Measurements from ENCODE around the gene MRM3. TPM values are rescaled to one million over a fixed set of nuclear protein-coding genes. Genes with fewer than 3 reads are reported as not detected.
"Not testable (repeated sequence)": the region's sequence is repeated elsewhere in the genome, so short reads cannot be mapped to it uniquely, and the experiment has no call there.

Gene MRM3
- total and polyA plus RNA-seq, 4 donors, result 8.5 to 17.5 (median 15.4) TPM

DNA sequence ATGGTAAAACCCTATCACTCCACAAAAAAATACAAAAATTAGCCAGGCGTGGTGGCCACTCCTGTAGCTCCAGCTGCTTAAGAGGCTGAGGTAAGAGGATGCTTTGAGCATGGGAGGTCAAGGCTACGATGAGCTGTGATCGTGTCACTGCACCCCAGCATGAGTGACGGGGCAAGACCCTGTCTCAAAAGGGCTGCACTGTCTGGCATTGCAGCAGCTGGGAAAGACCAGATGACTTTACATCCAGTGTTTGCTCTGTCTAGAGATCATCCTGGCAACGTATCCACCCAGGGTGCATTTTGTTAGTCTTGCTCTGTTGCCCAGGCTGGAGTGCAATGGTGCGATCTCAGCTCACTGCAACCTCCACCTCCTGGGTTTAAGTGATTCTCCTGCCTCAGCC lies 52.0 kb downstream of the MRM3 start:
- H3K27ac ChIP-seq (ENCODE audit: low read depth in 1 of 2, low read length in 2 of 2), result no peak overlapping the region
- no peak overlapping the region for H3K9ac ChIP-seq (ENCODE audit: low read depth in 1 of 2, low read length in 2 of 2)
- H3K4me3 ChIP-seq (ENCODE audit: low read depth in 1 of 3, low read length in 3 of 3), result no peak overlapping the region
- no peak for DNase-seq (ENCODE audit: low spot score)
- no peaks in the 10 kb centered on the region for H3K4me1 ChIP-seq (ENCODE audit: control insufficient read depth in 4 of 4, insufficient read depth in 4 of 4, low read length in 3 of 4)
- TF ChIP-seq HNF4G (IDR thresholded peaks at IDR 0.05) (no peak), GABPA (IDR thresholded peaks at IDR 0.05 in 1 of 2, conservative IDR thresholded peaks at IDR 0.05 in 1 of 2) (no peak)
- WGBS, result 80% methylated on average over 6 of the region's 6 CpGs
- no peaks in the 10 kb centered on the region for H3K36me3 ChIP-seq (ENCODE audit: control insufficient read depth in 4 of 4, insufficient read depth in 3 of 4, low read depth in 1 of 4, low read length in 3 of 4)
- no peaks in the 10 kb centered on the region for H3K27me3 ChIP-seq (ENCODE audit: control insufficient read depth in 4 of 4, insufficient read depth in 4 of 4, low read length in 3 of 4)
- H3K9me3 ChIP-seq (ENCODE audit: control insufficient read depth in 4 of 4, low read length in 3 of 4), result no peaks in the 10 kb centered on the region

DNA sequence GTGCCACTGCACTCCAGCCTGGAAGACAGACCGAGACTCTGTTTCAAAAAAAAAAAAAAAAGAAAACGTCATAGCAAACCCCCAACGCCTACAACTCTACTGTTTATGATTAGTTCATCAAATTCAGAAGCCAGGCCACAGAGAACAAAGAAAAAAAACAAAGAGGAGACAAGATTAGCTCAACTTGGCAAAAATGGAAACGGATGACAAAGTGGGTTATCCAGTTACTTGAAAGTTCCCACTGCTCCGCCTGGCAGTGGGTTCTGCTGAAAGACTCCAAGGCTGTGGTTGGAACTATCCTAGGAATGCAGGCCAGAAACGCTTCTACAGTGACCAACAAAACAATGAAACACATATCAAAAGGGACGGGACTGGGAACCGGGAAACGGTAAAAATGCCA lies 53.1 kb downstream of the MRM3 start:
- TF ChIP-seq, protein P1, sequence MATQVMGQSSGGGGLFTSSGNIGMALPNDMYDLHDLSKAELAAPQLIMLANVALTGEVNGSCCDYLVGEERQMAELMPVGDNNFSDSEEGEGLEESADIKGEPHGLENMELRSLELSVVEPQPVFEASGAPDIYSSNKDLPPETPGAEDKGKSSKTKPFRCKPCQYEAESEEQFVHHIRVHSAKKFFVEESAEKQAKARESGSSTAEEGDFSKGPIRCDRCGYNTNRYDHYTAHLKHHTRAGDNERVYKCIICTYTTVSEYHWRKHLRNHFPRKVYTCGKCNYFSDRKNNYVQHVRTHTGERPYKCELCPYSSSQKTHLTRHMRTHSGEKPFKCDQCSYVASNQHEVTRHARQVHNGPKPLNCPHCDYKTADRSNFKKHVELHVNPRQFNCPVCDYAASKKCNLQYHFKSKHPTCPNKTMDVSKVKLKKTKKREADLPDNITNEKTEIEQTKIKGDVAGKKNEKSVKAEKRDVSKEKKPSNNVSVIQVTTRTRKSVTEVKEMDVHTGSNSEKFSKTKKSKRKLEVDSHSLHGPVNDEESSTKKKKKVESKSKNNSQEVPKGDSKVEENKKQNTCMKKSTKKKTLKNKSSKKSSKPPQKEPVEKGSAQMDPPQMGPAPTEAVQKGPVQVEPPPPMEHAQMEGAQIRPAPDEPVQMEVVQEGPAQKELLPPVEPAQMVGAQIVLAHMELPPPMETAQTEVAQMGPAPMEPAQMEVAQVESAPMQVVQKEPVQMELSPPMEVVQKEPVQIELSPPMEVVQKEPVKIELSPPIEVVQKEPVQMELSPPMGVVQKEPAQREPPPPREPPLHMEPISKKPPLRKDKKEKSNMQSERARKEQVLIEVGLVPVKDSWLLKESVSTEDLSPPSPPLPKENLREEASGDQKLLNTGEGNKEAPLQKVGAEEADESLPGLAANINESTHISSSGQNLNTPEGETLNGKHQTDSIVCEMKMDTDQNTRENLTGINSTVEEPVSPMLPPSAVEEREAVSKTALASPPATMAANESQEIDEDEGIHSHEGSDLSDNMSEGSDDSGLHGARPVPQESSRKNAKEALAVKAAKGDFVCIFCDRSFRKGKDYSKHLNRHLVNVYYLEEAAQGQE (IDR thresholded peaks at IDR 0.05), result no peak
- no peak for TF ChIP-seq HNF4G (IDR thresholded peaks at IDR 0.05)
- TF ChIP-seq, protein P2, sequence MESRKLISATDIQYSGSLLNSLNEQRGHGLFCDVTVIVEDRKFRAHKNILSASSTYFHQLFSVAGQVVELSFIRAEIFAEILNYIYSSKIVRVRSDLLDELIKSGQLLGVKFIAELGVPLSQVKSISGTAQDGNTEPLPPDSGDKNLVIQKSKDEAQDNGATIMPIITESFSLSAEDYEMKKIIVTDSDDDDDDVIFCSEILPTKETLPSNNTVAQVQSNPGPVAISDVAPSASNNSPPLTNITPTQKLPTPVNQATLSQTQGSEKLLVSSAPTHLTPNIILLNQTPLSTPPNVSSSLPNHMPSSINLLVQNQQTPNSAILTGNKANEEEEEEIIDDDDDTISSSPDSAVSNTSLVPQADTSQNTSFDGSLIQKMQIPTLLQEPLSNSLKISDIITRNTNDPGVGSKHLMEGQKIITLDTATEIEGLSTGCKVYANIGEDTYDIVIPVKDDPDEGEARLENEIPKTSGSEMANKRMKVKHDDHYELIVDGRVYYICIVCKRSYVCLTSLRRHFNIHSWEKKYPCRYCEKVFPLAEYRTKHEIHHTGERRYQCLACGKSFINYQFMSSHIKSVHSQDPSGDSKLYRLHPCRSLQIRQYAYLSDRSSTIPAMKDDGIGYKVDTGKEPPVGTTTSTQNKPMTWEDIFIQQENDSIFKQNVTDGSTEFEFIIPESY (IDR thresholded peaks at IDR 0.05), result no peak
- Histone ChIP-seq H3K36me3 (ENCODE audit: control insufficient read depth in 4 of 4, insufficient read depth in 3 of 4, low read depth in 1 of 4, low read length in 3 of 4) (no peaks in the 10 kb centered on the region), H3K4me1 (ENCODE audit: control insufficient read depth in 4 of 4, insufficient read depth in 4 of 4, low read length in 3 of 4) (no peaks in the 10 kb centered on the region), H3K27me3 (ENCODE audit: control insufficient read depth in 4 of 4, insufficient read depth in 4 of 4, low read length in 3 of 4) (no peaks in the 10 kb centered on the region), H3K9ac (ENCODE audit: low read depth in 1 of 2, low read length in 2 of 2) (no peak overlapping the region), H3K27ac (ENCODE audit: low read depth in 1 of 2, low read length in 2 of 2) (no peak overlapping the region), H3K4me3 (ENCODE audit: low read depth in 1 of 3, low read length in 3 of 3) (no peak overlapping the region), H3K9me3 (ENCODE audit: control insufficient read depth in 4 of 4, low read length in 3 of 4) (no peaks in the 10 kb centered on the region)
- WGBS, result 78% methylated on average over 9 of the region's 9 CpGs
- DNase-seq (ENCODE audit: low spot score), result no peak

DNA sequence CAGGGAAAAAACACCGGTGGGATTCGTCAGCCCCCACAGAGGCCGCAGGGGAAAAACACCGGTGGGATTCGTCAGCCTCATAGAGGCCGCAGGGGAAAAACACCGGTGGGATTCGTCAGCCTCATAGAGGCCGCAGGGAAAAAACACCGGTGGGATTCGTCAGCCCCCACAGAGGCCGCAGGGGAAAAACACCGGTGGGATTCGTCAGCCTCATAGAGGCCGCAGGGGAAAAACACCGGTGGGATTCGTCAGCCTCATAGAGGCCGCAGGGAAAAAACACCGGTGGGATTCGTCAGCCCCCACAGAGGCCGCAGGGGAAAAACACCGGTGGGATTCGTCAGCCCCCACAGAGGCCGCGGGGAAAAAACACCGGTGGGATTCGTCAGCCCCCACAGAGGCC lies 53.6 kb downstream of the MRM3 start:
- H3K4me3 ChIP-seq (ENCODE audit: low read depth in 1 of 3, low read length in 3 of 3); H3K9ac ChIP-seq (ENCODE audit: low read depth in 1 of 2, low read length in 2 of 2); H3K4me1 ChIP-seq (ENCODE audit: control insufficient read depth in 4 of 4, insufficient read depth in 4 of 4, low read length in 3 of 4); DNase-seq (ENCODE audit: low spot score); H3K9me3 ChIP-seq (ENCODE audit: control insufficient read depth in 4 of 4, low read length in 3 of 4); H3K27me3 ChIP-seq (ENCODE audit: control insufficient read depth in 4 of 4, insufficient read depth in 4 of 4, low read length in 3 of 4); H3K27ac ChIP-seq (ENCODE audit: low read depth in 1 of 2, low read length in 2 of 2); H3K36me3 ChIP-seq (ENCODE audit: control insufficient read depth in 4 of 4, insufficient read depth in 3 of 4, low read depth in 1 of 4, low read length in 3 of 4): not testable (repeated sequence)
- WGBS, result 98% methylated on average over 12 of the region's 27 CpGs

DNA sequence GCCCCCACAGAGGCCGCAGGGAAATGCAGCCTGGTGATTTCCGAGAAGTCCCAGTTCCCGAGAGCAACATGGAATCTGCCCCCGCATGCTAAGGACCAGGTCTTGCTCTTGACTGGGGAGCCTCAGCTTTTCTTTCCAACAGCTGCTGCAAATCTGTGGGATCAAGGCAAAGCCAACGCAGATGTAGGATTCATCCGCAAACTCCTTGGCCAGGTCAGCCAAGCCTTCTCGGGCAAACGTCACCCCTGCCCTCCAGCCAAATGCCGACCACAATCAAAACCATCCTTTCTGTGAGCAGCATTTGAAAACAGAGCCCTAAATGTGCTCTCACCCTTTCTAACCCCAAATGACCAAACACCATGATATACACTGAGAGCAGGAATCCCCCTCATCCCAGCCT lies 54.0 kb downstream of the MRM3 start:
- Histone ChIP-seq H3K36me3 (ENCODE audit: control insufficient read depth in 4 of 4, insufficient read depth in 3 of 4, low read depth in 1 of 4, low read length in 3 of 4) (no peaks in the 10 kb centered on the region), H3K9ac (ENCODE audit: low read depth in 1 of 2, low read length in 2 of 2) (no peak overlapping the region), H3K9me3 (ENCODE audit: control insufficient read depth in 4 of 4, low read length in 3 of 4) (no peaks in the 10 kb centered on the region), H3K27ac (ENCODE audit: low read depth in 1 of 2, low read length in 2 of 2) (no peak overlapping the region), H3K4me1 (ENCODE audit: control insufficient read depth in 4 of 4, insufficient read depth in 4 of 4, low read length in 3 of 4) (no peaks in the 10 kb centered on the region), H3K4me3 (ENCODE audit: low read depth in 1 of 3, low read length in 3 of 3) (no peak overlapping the region), H3K27me3 (ENCODE audit: control insufficient read depth in 4 of 4, insufficient read depth in 4 of 4, low read length in 3 of 4) (no peaks in the 10 kb centered on the region)
- no peak for DNase-seq (ENCODE audit: low spot score)
- TF ChIP-seq FOXA1 (IDR thresholded peaks at IDR 0.05) (no peak), HNF4A (conservative IDR thresholded peaks at IDR 0.05) (no peak), FOXA2 (IDR thresholded peaks at IDR 0.05) (no peak), RAD21 (IDR thresholded peaks at IDR 0.05) (no peak), TAF1 (conservative IDR thresholded peaks at IDR 0.05) (no peak), NR2F2 (IDR thresholded peaks at IDR 0.05) (no peak), SP1 (IDR thresholded peaks at IDR 0.05) (no peak)
- WGBS, result 94% methylated on average over 9 of the region's 9 CpGs

Data from liver (tissue), 9 donors.